Measurements from ENCODE around the gene IGF2R. TPM values are rescaled to one million over a fixed set of nuclear protein-coding genes. Genes with fewer than 3 reads are reported as not detected.
A peak's percentile ranks its signal among the peaks of the same experiment; 100 is the strongest.

IGF2R gene
- total RNA-seq, 2 experiments from 2014 or later: 73.5 to 75.5 TPM

DNA sequence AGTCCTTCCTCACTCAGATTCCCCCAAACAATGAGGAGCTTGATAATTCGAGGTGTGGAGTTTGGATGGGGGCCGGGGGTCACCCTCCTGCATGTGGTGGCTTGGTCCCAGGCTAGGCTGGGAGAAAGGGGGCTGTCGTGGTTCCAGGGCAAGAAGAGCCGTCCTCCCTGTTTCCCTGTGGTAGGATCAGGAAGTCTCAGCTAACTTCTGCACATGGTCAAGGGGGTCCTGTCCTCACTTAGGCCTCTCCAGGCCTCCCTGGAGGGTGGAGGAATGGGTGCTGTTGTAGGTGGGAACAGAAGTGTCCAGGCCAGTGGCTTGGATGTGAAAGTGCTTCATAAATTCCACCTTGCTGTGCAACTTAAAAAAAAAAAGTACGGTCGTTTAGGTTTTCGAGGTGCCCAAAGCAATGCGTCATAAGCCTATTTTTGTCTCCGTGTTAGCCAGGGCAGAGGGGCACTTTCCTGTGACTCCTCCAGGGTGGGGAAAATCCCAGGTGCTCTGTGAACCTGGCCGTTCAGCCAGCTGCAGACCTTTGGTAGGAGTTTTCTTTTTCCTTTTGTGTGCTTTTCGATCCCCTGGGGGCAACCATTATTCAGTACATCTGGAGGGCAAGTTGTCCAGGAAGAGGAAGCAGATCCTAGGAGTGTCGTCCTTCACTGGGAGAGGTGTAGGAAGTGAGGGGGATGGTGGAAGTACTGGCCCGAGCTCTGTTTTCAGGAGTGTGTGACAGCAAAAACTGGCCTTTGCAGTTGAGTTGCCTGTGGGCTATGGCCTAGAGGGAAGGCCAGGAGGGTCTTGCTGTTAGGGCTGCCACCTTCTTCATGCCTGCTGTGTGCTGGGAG, 9.6 kb downstream of the IGF2R start:
- Mint-ChIP-seq H3K36me3 (peaks cover 3% of the 10 kb centered on the region), H3K4me1 (ENCODE audit: low read depth) (peaks cover 95% of the 10 kb centered on the region), H3K4me3 (peak overlapping the region; percentile 73), H3K27me3 (no peaks in the 10 kb centered on the region), H3K9me3 (no peaks in the 10 kb centered on the region), H3K27ac (peak overlapping the region; percentile 98)
- CTCF ChIA-PET: interaction anchor here (1.5 kb wide), 1 partner anchor 109 kb away, joined by 4 read pairs; no protein-coding TSS in a partner anchor
- POLR2A ChIA-PET: interaction anchor here (1.0 to 2.2 kb wide), 6 partner anchors 9 to 49 kb away, joined by 4 to 9 read pairs (median 7); partner anchors contain the start of gene IGF2R
- peak; percentile 76 for DNase-seq
- intact Hi-C loops (cut with micrococcal nuclease): loop anchor here (1.0 to 5.0 kb wide), 5 partner anchors 8 to 484 kb away; no protein-coding TSS in a partner anchor

DNA sequence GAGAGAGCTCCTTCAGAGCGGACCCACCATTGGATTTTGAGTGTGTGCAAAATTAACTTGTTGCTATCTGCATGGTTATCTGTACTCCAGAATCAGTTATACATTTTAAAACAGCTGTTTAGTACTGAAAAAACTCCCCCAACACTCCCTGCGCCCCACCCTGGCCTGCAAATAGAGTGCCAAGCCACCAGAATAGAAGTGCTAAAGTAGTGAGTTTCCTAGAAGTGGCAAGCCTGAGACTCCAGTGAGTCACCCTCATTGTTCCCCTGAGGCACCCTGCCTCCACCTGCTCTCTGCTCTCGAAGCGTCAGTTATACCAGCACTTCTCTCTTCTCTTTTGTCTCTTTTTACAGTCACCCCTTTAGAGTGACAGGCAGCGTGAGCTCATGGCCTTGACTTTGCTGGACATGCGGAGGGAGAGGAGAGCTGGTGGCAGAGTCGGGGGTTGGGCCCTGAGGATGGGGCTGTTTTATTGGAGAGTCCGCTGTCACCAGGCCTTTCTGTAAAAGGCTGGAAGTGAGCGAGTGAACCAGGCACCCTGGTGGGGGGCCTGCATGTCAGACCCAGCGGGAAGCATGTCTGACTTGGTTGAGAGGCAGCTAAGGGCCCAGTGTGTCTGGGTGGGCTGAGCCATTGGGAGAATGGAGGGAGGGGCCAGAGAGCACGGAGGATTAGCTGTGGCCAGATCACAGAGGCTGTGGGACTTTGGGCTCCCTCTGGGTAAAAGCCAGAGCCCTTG, 10.4 kb downstream of the IGF2R start:
- no peaks in the 10 kb centered on the region for H3K27me3 Mint-ChIP-seq

DNA sequence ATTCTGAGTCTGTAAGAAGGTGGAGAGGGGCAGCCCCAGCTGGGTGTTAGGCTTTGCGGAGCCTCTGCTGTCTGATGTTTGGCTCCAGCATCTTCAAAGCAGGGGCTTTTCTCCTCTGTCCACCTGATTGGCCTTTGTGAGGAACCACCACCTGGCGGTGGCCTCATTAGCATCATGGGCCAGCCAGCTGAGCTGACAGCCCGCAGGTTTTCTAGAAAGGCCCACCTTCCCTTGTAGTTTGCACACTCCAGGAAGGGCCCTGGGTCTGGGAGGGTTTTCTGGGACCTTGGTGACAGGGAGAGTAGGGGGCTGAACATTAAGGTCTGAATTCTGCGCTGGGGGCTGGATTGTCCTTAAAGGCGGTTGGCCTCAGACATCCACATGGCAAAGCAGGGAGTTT, 11.6 kb downstream of the IGF2R start:
- H3K27me3 Mint-ChIP-seq: no peaks in the 10 kb centered on the region
- ChIA-PET POLR2A (interaction anchor here (1.5 to 1.9 kb wide), 2 partner anchors 11 to 13 kb away, joined by 4 to 6 read pairs; partner anchors contain the start of gene IGF2R), CTCF (interaction anchor here (1.0 kb wide), 1 partner anchor 10 kb away, joined by 4 read pairs; no protein-coding TSS in a partner anchor)
- no peak overlapping the region for H3K4me3 Mint-ChIP-seq
- no peaks in the 10 kb centered on the region for H3K9me3 Mint-ChIP-seq
- peaks cover 3% of the 10 kb centered on the region for H3K36me3 Mint-ChIP-seq
- intact Hi-C loops (cut with micrococcal nuclease): loop anchor here (5.0 kb wide), 1 partner anchor 193 kb away; the partner anchor contains the start of gene TCP1
- peaks cover 94% of the 10 kb centered on the region for H3K4me1 Mint-ChIP-seq (ENCODE audit: low read depth)
- DNase-seq: no peak
- peak overlapping the region; percentile 98 for H3K27ac Mint-ChIP-seq

More for the DNA sequence above, 10.4 kb downstream of the IGF2R start:
- Mint-ChIP-seq H3K9me3 (no peaks in the 10 kb centered on the region), H3K27ac (peak overlapping the region; percentile 98), H3K36me3 (peaks cover 3% of the 10 kb centered on the region), H3K4me3 (peak overlapping the region; percentile 73), H3K4me1 (ENCODE audit: low read depth) (peaks cover 95% of the 10 kb centered on the region)
- peak; percentile 82 for DNase-seq
- ChIA-PET POLR2A (interaction anchor here (0.9 to 2.2 kb wide), 6 partner anchors 10 to 50 kb away, joined by 3 to 9 read pairs (median 6); partner anchors contain the start of gene IGF2R), CTCF (interaction anchor here (1.5 kb wide), 1 partner anchor 109 kb away, joined by 4 read pairs; no protein-coding TSS in a partner anchor)
- intact Hi-C loops (cut with micrococcal nuclease): loop anchor here (1.0 to 5.0 kb wide), 5 partner anchors 9 to 483 kb away; no protein-coding TSS in a partner anchor

DNA sequence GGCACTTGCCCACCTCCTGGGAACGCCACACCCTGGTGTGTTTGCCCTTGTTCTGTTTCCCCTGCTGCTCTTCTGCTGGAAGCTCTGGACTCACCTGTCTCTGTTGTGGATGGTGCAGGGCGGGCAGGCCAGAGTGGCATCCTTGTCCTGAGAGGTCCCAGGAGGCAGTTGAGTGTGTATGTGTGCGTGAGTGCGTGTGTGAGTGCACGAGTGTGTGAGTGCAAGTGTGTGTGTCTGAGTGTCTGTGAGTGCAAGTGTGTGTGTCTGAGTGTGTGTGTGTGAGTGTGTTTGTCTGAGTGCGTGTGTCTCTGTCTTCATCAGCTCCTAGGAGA, 12.2 kb downstream of the IGF2R start:
- ChIA-PET CTCF (interaction anchor here (1.0 kb wide), 1 partner anchor 11 kb away, joined by 4 read pairs; no protein-coding TSS in a partner anchor), POLR2A (interaction anchor here (0.7 to 1.9 kb wide), 4 partner anchors 9 to 254 kb away, joined by 3 to 6 read pairs (median 4); partner anchors contain the start of genes IGF2R and WTAP)
- H3K27me3 Mint-ChIP-seq: no peaks in the 10 kb centered on the region
- intact Hi-C loops (cut with micrococcal nuclease): loop anchor here (1.0 to 5.0 kb wide), 2 partner anchors 8 to 194 kb away; partner anchors contain the start of gene TCP1
- no peak for DNase-seq
- no peaks in the 10 kb centered on the region for H3K9me3 Mint-ChIP-seq
- peaks cover 3% of the 10 kb centered on the region for H3K36me3 Mint-ChIP-seq
- peak overlapping the region; percentile 44 for H3K4me3 Mint-ChIP-seq
- H3K4me1 Mint-ChIP-seq (ENCODE audit: low read depth): peaks cover 96% of the 10 kb centered on the region
- H3K27ac Mint-ChIP-seq: peak overlapping the region; percentile 98

DNA sequence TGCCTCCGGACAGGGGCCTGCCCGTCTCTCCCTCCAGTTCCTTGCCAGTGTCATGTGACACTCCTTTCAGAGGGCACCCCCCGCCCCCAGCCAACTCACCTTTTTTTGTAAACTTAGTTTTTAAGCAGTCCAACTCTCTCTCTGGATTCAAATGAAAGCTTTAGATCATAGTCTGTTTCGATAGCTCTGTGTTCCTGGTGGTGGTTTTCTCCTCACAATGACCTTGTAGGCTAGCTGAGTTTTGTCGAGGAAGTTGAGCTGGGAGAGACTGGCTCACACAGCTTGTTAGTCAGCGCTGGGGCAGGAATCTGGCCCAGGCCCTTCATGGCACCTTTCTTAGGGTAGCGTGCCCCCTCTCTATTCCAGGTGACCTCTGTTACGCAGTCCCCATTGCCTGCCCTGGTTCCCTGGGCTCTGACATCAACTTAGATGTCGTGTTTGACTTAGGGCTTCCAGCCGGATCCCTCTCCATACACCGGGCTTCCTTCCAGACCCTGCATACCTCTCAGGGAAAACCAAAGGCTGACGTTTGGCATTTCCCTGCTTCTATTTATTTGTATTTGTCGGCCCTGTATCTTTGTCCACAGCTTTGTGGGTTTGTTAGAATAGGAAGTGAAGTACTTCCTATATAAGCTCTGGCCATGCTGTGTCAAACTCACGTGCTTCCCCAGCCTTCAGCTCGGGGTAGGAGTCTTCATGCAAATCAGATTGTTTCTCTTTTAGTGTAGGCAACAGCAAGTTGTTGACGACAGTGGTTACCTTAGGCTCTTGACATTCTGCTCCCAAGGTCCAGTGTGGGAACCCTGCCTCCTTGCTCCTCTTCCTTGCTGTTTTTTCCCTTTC, 12.7 kb downstream of the IGF2R start:
- no peaks in the 10 kb centered on the region for H3K9me3 Mint-ChIP-seq
- H3K4me3 Mint-ChIP-seq: peak overlapping the region; percentile 44
- peak overlapping the region; percentile 98 for H3K27ac Mint-ChIP-seq
- ChIA-PET POLR2A (interaction anchor here (0.7 to 2.0 kb wide), 5 partner anchors 9 to 255 kb away, joined by 3 to 7 read pairs (median 5); partner anchors contain the start of genes IGF2R and WTAP), CTCF (interaction anchor here (0.6 to 1.1 kb wide), 3 partner anchors 11 to 107 kb away, joined by 3 to 4 read pairs (median 3); no protein-coding TSS in a partner anchor)
- peaks cover 3% of the 10 kb centered on the region for H3K36me3 Mint-ChIP-seq
- no peaks in the 10 kb centered on the region for H3K27me3 Mint-ChIP-seq
- H3K4me1 Mint-ChIP-seq (ENCODE audit: low read depth): peaks cover 97% of the 10 kb centered on the region
- peak; percentile 60 for DNase-seq
- intact Hi-C loops (cut with micrococcal nuclease): loop anchor here (1.0 to 5.0 kb wide), 3 partner anchors 8 to 194 kb away; partner anchors contain the start of gene TCP1

DNA sequence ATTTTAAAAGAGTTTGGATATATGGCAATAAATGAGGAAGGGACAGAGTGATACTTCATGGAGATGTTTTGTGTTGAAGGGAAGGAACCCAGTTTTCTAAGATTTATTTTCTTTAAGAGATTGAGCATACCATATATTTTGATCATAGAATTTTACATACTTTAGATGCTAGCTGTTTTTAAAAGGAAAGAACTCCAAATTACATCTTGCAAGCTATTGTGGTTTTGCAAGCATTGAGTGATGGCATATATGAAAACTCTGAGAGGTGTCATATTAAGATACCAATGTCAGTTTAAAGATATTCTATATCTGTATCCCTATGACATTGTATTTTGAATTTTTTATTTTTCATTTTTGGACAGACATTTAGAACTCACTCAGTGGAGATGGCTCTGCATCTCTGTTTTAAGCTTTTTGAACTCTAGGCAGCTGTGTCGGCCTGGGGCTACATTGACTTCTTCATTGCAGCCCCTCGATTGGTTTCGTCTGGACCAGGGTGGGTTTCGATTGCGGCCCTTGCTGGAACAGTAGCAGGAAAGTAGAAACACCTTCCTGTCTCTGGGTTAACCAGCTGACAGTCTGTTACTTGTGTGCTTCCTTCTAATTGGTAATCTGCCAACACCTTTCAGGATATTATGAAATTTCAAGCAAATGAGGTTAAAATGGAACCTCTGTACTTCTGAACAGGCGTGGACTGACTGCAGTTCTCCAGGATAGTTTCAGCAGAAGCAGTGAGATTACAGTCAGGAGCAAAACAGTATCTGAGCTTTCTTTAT, 14.0 kb downstream of the IGF2R start:
- Mint-ChIP-seq H3K27me3 (no peaks in the 10 kb centered on the region), H3K27ac (peak overlapping the region; percentile 98), H3K36me3 (peaks cover 3% of the 10 kb centered on the region), H3K4me3 (peak overlapping the region; percentile 44), H3K9me3 (no peaks in the 10 kb centered on the region), H3K4me1 (ENCODE audit: low read depth) (peaks cover 90% of the 10 kb centered on the region)
- ChIA-PET POLR2A (interaction anchor here (1.4 to 2.0 kb wide), 3 partner anchors 13 to 193 kb away, joined by 5 to 7 read pairs (median 5); partner anchors contain the start of genes MRPL18 and TCP1), CTCF (interaction anchor here (0.6 to 1.2 kb wide), 4 partner anchors 13 to 105 kb away, joined by 3 read pairs; no protein-coding TSS in a partner anchor)
- intact Hi-C loops (cut with micrococcal nuclease): loop anchor here (2.0 to 5.0 kb wide), 2 partner anchors 16 to 196 kb away; partner anchors contain the start of gene TCP1
- no peak for DNase-seq

DNA sequence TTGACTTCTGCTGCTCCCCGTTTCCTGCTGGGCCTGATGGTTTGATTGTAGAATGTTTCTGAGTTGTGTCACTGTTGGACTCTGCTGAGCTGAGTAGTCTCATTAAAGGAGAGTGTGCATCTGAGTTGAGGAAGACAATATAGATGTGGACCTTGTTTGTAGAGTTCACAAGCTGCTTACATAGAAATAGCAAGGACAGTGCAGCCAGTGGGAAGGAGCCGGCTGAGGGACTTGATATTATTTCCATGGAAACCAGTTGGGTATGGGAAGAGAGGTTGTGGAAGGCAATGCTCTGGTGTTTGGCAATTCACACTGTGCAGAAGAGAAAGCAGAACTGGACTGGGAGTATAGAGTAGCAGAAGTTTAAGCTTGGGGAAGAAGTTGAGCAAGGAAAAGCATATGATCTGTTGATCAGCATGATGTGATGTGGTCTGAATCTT, 14.8 kb downstream of the IGF2R start:
- H3K27me3 Mint-ChIP-seq: no peaks in the 10 kb centered on the region
- ChIA-PET POLR2A (interaction anchor here (1.8 to 2.0 kb wide), 2 partner anchors 14 to 53 kb away, joined by 5 to 7 read pairs; no protein-coding TSS in a partner anchor), CTCF (no interaction called here)
- intact Hi-C loops (cut with micrococcal nuclease): loop anchor here (2.0 to 5.0 kb wide), 2 partner anchors 15 to 196 kb away; partner anchors contain the start of gene TCP1
- H3K27ac Mint-ChIP-seq: peak overlapping the region; percentile 98
- H3K36me3 Mint-ChIP-seq: peaks cover 3% of the 10 kb centered on the region
- H3K9me3 Mint-ChIP-seq: no peaks in the 10 kb centered on the region
- peaks cover 86% of the 10 kb centered on the region for H3K4me1 Mint-ChIP-seq (ENCODE audit: low read depth)
- no peak overlapping the region for H3K4me3 Mint-ChIP-seq
- no peak for DNase-seq

DNA sequence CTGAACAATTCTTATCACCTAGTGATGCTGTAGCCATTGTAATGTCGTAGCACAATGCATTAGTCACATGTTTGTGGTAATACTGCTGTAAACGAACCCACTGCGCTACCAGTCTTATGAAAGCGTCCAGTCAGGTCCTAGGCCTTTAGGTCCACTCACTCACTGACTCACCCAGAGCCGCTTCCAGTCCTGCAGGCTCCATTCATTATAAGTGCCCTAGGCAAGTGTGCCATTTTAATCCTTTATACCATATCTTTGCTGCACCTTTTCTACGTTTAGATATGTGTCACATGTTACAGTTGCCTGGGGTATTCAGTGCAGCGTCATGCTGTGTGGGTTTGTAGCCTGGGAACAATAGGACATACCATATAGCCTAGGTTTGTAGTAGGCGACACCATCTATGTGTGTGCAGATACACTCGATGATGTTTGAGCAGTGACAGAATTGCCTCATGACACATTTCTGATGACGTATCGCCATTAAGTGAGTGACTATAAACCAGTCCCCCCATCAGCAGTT, 15.4 kb downstream of the IGF2R start:
- ChIA-PET CTCF (no interaction called here), POLR2A (interaction anchor here (1.8 kb wide), 1 partner anchor 14 kb away, joined by 5 read pairs; no protein-coding TSS in a partner anchor)
- no peak for DNase-seq
- Mint-ChIP-seq H3K27ac (no peak overlapping the region), H3K27me3 (no peaks in the 10 kb centered on the region), H3K9me3 (no peaks in the 10 kb centered on the region), H3K36me3 (peaks cover 2% of the 10 kb centered on the region), H3K4me3 (no peak overlapping the region), H3K4me1 (ENCODE audit: low read depth) (peaks cover 86% of the 10 kb centered on the region)
- intact Hi-C loops (cut with micrococcal nuclease): loop anchor here (5.0 kb wide), 1 partner anchor 197 kb away; the partner anchor contains the start of gene TCP1

DNA sequence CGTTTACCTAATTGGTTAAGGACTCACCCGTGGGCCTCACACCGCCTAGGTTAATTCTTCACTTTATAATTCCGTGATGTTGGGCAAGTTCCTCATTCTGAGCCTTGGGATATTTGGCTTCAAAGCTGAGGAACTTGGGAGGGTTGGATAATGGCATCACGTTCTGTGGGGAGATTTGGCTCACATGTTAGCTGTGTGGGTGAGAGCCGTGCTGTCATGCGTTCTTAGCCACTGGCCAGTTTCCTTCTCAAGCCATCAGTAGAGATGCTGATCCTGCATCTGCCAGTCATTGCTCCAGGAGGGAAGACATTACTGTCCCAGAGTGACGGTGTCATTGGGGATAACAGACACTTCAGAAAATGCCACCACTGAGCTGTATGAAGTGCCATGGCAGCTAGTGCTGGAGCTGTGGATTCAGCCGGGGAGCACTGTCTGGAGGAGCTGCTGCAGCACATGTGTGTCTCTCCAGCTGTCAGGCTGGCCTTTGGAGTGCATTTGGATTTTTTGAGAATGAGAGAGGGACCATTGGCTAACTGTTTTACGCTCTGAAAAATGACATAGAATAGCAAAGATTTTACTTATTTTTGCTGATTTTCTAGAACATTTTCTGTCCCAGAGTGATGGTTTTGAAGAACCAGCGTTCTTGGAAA, 16.5 kb downstream of the IGF2R start:
- no peak overlapping the region for H3K4me3 Mint-ChIP-seq
- H3K27me3 Mint-ChIP-seq: no peaks in the 10 kb centered on the region
- ChIA-PET POLR2A (no interaction called here), CTCF (no interaction called here)
- no peak for DNase-seq
- H3K9me3 Mint-ChIP-seq: no peaks in the 10 kb centered on the region
- H3K36me3 Mint-ChIP-seq: no peaks in the 10 kb centered on the region
- intact Hi-C loops (cut with micrococcal nuclease): no loop called here
- H3K27ac Mint-ChIP-seq: peak overlapping the region; percentile 20
- peaks cover 86% of the 10 kb centered on the region for H3K4me1 Mint-ChIP-seq (ENCODE audit: low read depth)
